Natural killer cell (primary cell): ENCODE measurements around the gene SMIM30. TPM values are rescaled to one million over a fixed set of nuclear protein-coding genes. Genes with fewer than 3 reads are reported as not detected.

Source experiments
- ATAC-seq, 3 donors: fragments of 150-1000 bp in 2 of 3; fragments of 200-7000 bp in 1 of 3; cut with Tn5 transposase; 1 replicate in 1 of 3; 2 replicates in 2 of 3; pipeline ENCODE4 v1.10.0; 2021; ENCODE audit warnings: mild to moderate bottlenecking in 2 of 3, moderate library complexity in 2 of 3
- DNase-seq, 2 donors: peaks; one replicate each; pipeline versions ENCODE4 v3.0.0 to v3.0.0-alpha.2; 2013 to 2021; ENCODE audit warnings: mixed read lengths in 1 of 2
- H3K27ac ChIP-seq: one replicate; pipeline ENCODE4 v1.5.1; 2013; ENCODE audit warnings: mild to moderate bottlenecking, low read length
- H3K27me3 ChIP-seq: one replicate; pipeline ENCODE4 v1.6.1; 2013; ENCODE audit warnings: low read length; ENCODE audit not compliant: control insufficient read depth, insufficient read depth
- H3K36me3 ChIP-seq: one replicate; pipeline ENCODE4 v1.6.1; 2013; ENCODE audit warnings: low read length; ENCODE audit not compliant: control insufficient read depth, insufficient read depth
- H3K4me1 ChIP-seq: one replicate; pipeline ENCODE4 v1.6.1; 2013; ENCODE audit warnings: low read length; ENCODE audit not compliant: control insufficient read depth, insufficient read depth
- H3K4me3 ChIP-seq: one replicate; pipeline ENCODE4 v1.5.1; 2013; ENCODE audit warnings: low read length
- H3K9me3 ChIP-seq: one replicate; pipeline ENCODE4 v1.6.1; 2013; ENCODE audit warnings: low read length; ENCODE audit not compliant: control insufficient read depth, insufficient read depth
- H3K27ac Mint-ChIP-seq, 2 donors: one replicate each; pipeline ENCODE4 v1.8.0; 2022; ENCODE audit warnings: mild to moderate bottlenecking in 2 of 2, mixed read lengths in 2 of 2, moderate library complexity in 1 of 2
- H3K27me3 Mint-ChIP-seq, 2 donors: one replicate each; pipeline ENCODE4 v1.8.0; 2022; ENCODE audit warnings: low read depth in 2 of 2, mixed read lengths in 2 of 2
- H3K36me3 Mint-ChIP-seq: one replicate; pipeline ENCODE4 v1.8.0; 2022; ENCODE audit warnings: mixed read lengths
- H3K4me1 Mint-ChIP-seq, 2 donors: one replicate each; pipeline ENCODE4 v1.8.0; 2022; ENCODE audit warnings: mixed read lengths in 2 of 2
- H3K4me3 Mint-ChIP-seq: one replicate; pipeline ENCODE4 v1.8.0; 2022; ENCODE audit warnings: mild to moderate bottlenecking, moderate library complexity, mixed read lengths
- H3K9me3 Mint-ChIP-seq, 2 donors: one replicate each; pipeline ENCODE4 v1.8.0; 2022; ENCODE audit warnings: mixed read lengths in 2 of 2
- CTCF ChIP-seq: fragments of 200-600 bp; IDR thresholded peaks from one replicate; pipeline ENCODE4 v1.8.0; 2022; ENCODE audit warnings: antibody characterized with exemption
- WGBS: methylation state at CpG from one replicate; pipeline ENCODE4 v1.1.7; 2013; ENCODE audit warnings: missing lambda C conversion rate; ENCODE audit not compliant: insufficient coverage; 5-methylcytosine and 5-hydroxymethylcytosine counted together
- intact Hi-C: fragments of 100-400 bp; cut with micrococcal nuclease; formaldehyde crosslinking; loops from one replicate; pipeline ENCODE4 v1.14.2; 2022
- total RNA-seq, 4 donors: library from RNA; stranded (reverse); fragments of 120-200 nt in 1 of 4; gene quantifications; one replicate each; pipeline versions ENCODE4 v1.2.3 to v1.2.4, GENCODE V29; 2013 to 2022

The SMIM30 gene
- total RNA-seq, 3 donors from 2014 or later (not counting 1 experiment from before 2014, with no cell fraction given) = 5.5 to 7.6 (median 6.6) TPM

- intact Hi-C loops = no loop called here
- no peaks in the 10 kb centered on the region for H3K36me3 ChIP-seq
- H3K4me3 Mint-ChIP-seq = no peak overlapping the region
- DNase-seq (no peak), ATAC-seq (no peak)
- no peak overlapping the region for H3K27ac Mint-ChIP-seq
- no peaks in the 10 kb centered on the region for H3K27me3 ChIP-seq
- no peaks in the 10 kb centered on the region for H3K4me1 Mint-ChIP-seq
- WGBS = 78% methylated on average over 1 of the region's 3 CpGs
- no peaks in the 10 kb centered on the region for H3K9me3 ChIP-seq
- no peak overlapping the region for H3K27ac ChIP-seq
- peaks cover 0 to 3% of the 10 kb centered on the region in 2 donors for H3K27me3 Mint-ChIP-seq
- H3K36me3 Mint-ChIP-seq = no peaks in the 10 kb centered on the region
- no peaks in the 10 kb centered on the region for H3K9me3 Mint-ChIP-seq
- TF ChIP-seq CTCF = no peak
- H3K4me3 ChIP-seq = no peak overlapping the region
- no peaks in the 10 kb centered on the region for H3K4me1 ChIP-seq
These were observed 41.7 kb downstream of the SMIM30 start for GRCh38 chr7:113076703-113077102.

GRCh38 chr7:113071465-113071864 is 46.9 kb downstream of the SMIM30 start:
- Histone ChIP-seq H3K27me3 (no peaks in the 10 kb centered on the region), H3K27ac (no peak overlapping the region), H3K4me1 (no peaks in the 10 kb centered on the region), H3K36me3 (no peaks in the 10 kb centered on the region), H3K9me3 (no peaks in the 10 kb centered on the region), H3K4me3 (no peak overlapping the region)
- H3K4me1 Mint-ChIP-seq = no peaks in the 10 kb centered on the region
- no peaks in the 10 kb centered on the region for H3K9me3 Mint-ChIP-seq
- ATAC-seq (no peak), DNase-seq (no peak)
- H3K27me3 Mint-ChIP-seq = no peaks in the 10 kb centered on the region
- no peaks in the 10 kb centered on the region for H3K36me3 Mint-ChIP-seq
- no CpG with 5 or more reads among the region's 1 CpG for WGBS
- H3K27ac Mint-ChIP-seq = no peak overlapping the region
- TF ChIP-seq CTCF = no peak
- intact Hi-C loops = no loop called here
- no peak overlapping the region for H3K4me3 Mint-ChIP-seq

Other genes with a start within 250 kb of the SMIM30 start
- gene GPR85, start 31.7 kb downstream of the SMIM30 start, total RNA-seq = not detected